HCT116 (cell line): ENCODE measurements around the gene POR. TPM values are rescaled to one million over a fixed set of nuclear protein-coding genes. Genes with fewer than 3 reads are reported as not detected.

Source experiments
- ATAC-seq: fragments of 200-7000 bp; cut with Tn5 transposase; 2 replicates; pipeline ENCODE4 v1.9.1; 2020; ENCODE audit warnings: mild to moderate bottlenecking, moderate library complexity
- Bru-seq: library from RNA; stranded (reverse); fragments of 400-500 nt; gene quantifications from one replicate; lab custom pipeline; 2021; lab: Mats Ljungman, UMichigan
- BruChase-seq, 2 experiments: library from RNA; stranded (reverse); fragments of 400-500 nt; gene quantifications; one replicate each; lab custom pipeline; 2021; lab: Mats Ljungman, UMichigan
- BruUV-seq: library from RNA; stranded (reverse); fragments of 400-500 nt; replicated peaks from 2 replicates; lab custom pipeline; 2021; lab: Mats Ljungman, UMichigan
- CTCF ChIA-PET: fragments of 300-600 bp; sonication (Branson Sonifier 250); formaldehyde crosslinking; loops from one replicate; lab custom pipeline; 2021; ENCODE audit warnings: antibody characterized with exemption; lab: Charles Lee
- POLR2A ChIA-PET: fragments of 300-600, 350-600 bp; sonication (Branson Sonifier 250); formaldehyde crosslinking; loops from one replicate; lab custom pipeline; 2021; ENCODE audit warnings: antibody characterized with exemption; lab: Charles Lee
- RAD21 ChIA-PET, 2 experiments: fragments of 300-600 bp; sonication (Branson Sonifier 250); formaldehyde crosslinking; loops; one replicate each; lab custom pipeline; 2023; ENCODE audit warnings: low total read pairs in 2 of 2; ENCODE audit not compliant: uncharacterized antibody in 2 of 2, unreplicated experiment in 2 of 2, low non-redundant PET in 1 of 2; lab: Charles Lee
- DNase-seq: peaks from one replicate; pipeline ENCODE4 v3.0.0-alpha.2; 2010; ENCODE audit warnings: low read depth, low spot score
- H2AFZ ChIP-seq: fragments of 200-600 bp; shearing (Covaris generic), sonication (generic); 2 replicates; pipeline ENCODE4 v1.6.1; 2017; ENCODE audit warnings: low read depth, mixed run types, mixed read lengths, antibody characterized with exemption, low read length; ENCODE audit not compliant: poor library complexity, severe bottlenecking
- H3K27ac ChIP-seq: 2 replicates; pipeline ENCODE4 v1.5.1; 2012; ENCODE audit warnings: low read depth, low read length
- H3K27me3 ChIP-seq: fragments of 200-600 bp; sonication (generic); 2 replicates; pipeline ENCODE4 v1.6.1; 2016; ENCODE audit warnings: mixed run types, low read length, mixed read lengths; ENCODE audit not compliant: insufficient read depth
- H3K36me3 ChIP-seq, 2 experiments: fragments of 200-500 bp in 1 of 2; fragments of 200-600 bp in 1 of 2; sonication (Bioruptor generic) in 1 of 2; sonication (generic) in 1 of 2; 2 replicates each; pipeline versions ENCODE4 v1.5.1 to v1.6.1; 2014 to 2016; ENCODE audit warnings: low read length in 2 of 2, inconsistent platforms in 1 of 2, mixed read lengths in 1 of 2, mixed run types in 1 of 2; ENCODE audit not compliant: insufficient read depth in 2 of 2, control insufficient read depth in 1 of 2
- H3K4me1 ChIP-seq, 2 experiments: fragments of 200-600 bp in 1 of 2; sonication (generic) in 1 of 2; 2 replicates each; pipeline versions ENCODE4 v1.5.1 to v1.6.1; 2012 to 2017; ENCODE audit warnings: low read length in 2 of 2, inconsistent platforms in 1 of 2, mild to moderate bottlenecking in 1 of 2, mixed read lengths in 1 of 2, mixed run types in 1 of 2, moderate library complexity in 1 of 2; ENCODE audit not compliant: insufficient read depth in 2 of 2, control insufficient read depth in 1 of 2
- H3K4me2 ChIP-seq: fragments of 200-600 bp; sonication (generic); 2 replicates; pipeline ENCODE4 v1.6.1; 2017; ENCODE audit warnings: mixed run types, low read length, mixed read lengths
- H3K4me3 ChIP-seq, 2 experiments: fragments of 200-600 bp in 1 of 2; sonication (generic) in 1 of 2; replicated peaks in 1 of 2; 2 replicates each; pipeline ENCODE4 v1.5.1; 2011 to 2016; ENCODE audit warnings: low read length in 2 of 2, control low read depth in 1 of 2, low read depth in 1 of 2, mild to moderate bottlenecking in 1 of 2, mixed read lengths in 1 of 2, mixed run types in 1 of 2
- H3K79me2 ChIP-seq: fragments of 200-600 bp; sonication (generic); 2 replicates; pipeline ENCODE4 v1.6.1; 2017; ENCODE audit warnings: mild to moderate bottlenecking, mixed run types, low read length, moderate library complexity, mixed read lengths; ENCODE audit not compliant: insufficient read depth
- H3K9ac ChIP-seq: fragments of 200-600 bp; sonication (generic); 2 replicates; pipeline ENCODE4 v1.6.1; 2016; ENCODE audit warnings: low read length, mixed read lengths
- H3K9me2 ChIP-seq: fragments of 200-600 bp; sonication (generic), shearing (Covaris generic); 2 replicates; pipeline ENCODE4 v1.6.1; 2017; ENCODE audit warnings: mixed run types, mild to moderate bottlenecking, moderate library complexity; ENCODE audit not compliant: insufficient read depth
- H3K9me3 ChIP-seq, 2 experiments: fragments of 200-500 bp in 1 of 2; fragments of 200-600 bp in 1 of 2; sonication (Bioruptor generic) in 1 of 2; sonication (generic) in 1 of 2; 2 replicates each; pipeline ENCODE4 v1.6.1; 2014 to 2017; ENCODE audit warnings: low read length in 2 of 2, mixed read lengths in 2 of 2, inconsistent platforms in 1 of 2, low read depth in 1 of 2, mild to moderate bottlenecking in 1 of 2, mixed run types in 1 of 2, moderate library complexity in 1 of 2; ENCODE audit not compliant: control insufficient read depth in 1 of 2, insufficient read depth in 1 of 2
- H4K20me1 ChIP-seq: fragments of 200-600 bp; sonication (generic), shearing (Covaris generic); 2 replicates; pipeline ENCODE4 v1.6.1; 2017; ENCODE audit warnings: mixed run types, mild to moderate bottlenecking, moderate library complexity; ENCODE audit not compliant: insufficient read depth
- ATF3 ChIP-seq: IDR thresholded peaks from 2 replicates; pipeline ENCODE4 v1.6.1; 2012
- CEBPB ChIP-seq: IDR thresholded peaks from 2 replicates; pipeline ENCODE4 v1.6.1; 2012; ENCODE audit warnings: low read depth
- CTCF ChIP-seq, 3 experiments: fragments of 200-600 bp in 1 of 3; sonication (generic) in 1 of 3; IDR thresholded peaks in 2 of 3; conservative IDR thresholded peaks in 1 of 3; 2 replicates each; pipeline ENCODE4 v1.5.1; 2012 to 2017; ENCODE audit warnings: low read depth in 2 of 3, low read length in 2 of 3, antibody characterized with exemption in 1 of 3, borderline replicate concordance in 1 of 3, control low read depth in 1 of 3, mild to moderate bottlenecking in 1 of 3, mixed read lengths in 1 of 3, mixed run types in 1 of 3, moderate library complexity in 1 of 3; ENCODE audit not compliant: insufficient read depth in 1 of 3
- EZH2 ChIP-seq: fragments of 200-600 bp; sonication (generic); IDR thresholded peaks from 2 replicates; pipeline ENCODE4 v1.6.1; 2017; ENCODE audit warnings: antibody characterized with exemption, mixed run types
- EZH2phosphoT487 ChIP-seq: fragments of 200-600 bp; IDR thresholded peaks from 2 replicates; pipeline ENCODE4 v1.6.1; 2018; ENCODE audit warnings: antibody characterized with exemption, borderline replicate concordance
- JUND ChIP-seq: IDR thresholded peaks from 2 replicates; pipeline ENCODE4 v1.6.1; 2012
- POLR2A ChIP-seq: IDR thresholded peaks from 2 replicates; pipeline ENCODE4 v1.7.0; 2011; ENCODE audit warnings: borderline replicate concordance; ENCODE audit not compliant: insufficient read depth, insufficient read length; ENCODE audit errors: extremely low read depth
- POLR2AphosphoS5 ChIP-seq: IDR thresholded peaks from 2 replicates; pipeline ENCODE4 v1.6.1; 2011; ENCODE audit warnings: mild to moderate bottlenecking, low read depth, low read length, moderate library complexity
- RAD21 ChIP-seq: IDR thresholded peaks from 2 replicates; pipeline ENCODE4 v1.6.1; 2012; ENCODE audit warnings: low read depth, mild to moderate bottlenecking
- SIN3A ChIP-seq: IDR thresholded peaks from 2 replicates; pipeline ENCODE4 v1.6.1; 2012; ENCODE audit warnings: low read depth
- TCF7L2 ChIP-seq: IDR thresholded peaks from 2 replicates; pipeline ENCODE4 v1.7.0; 2011; ENCODE audit warnings: borderline replicate concordance, inconsistent platforms; ENCODE audit not compliant: insufficient read depth, insufficient read length; ENCODE audit errors: extremely low read depth
- YY1 ChIP-seq: IDR thresholded peaks from 2 replicates; pipeline ENCODE4 v1.6.1; 2011; ENCODE audit warnings: low read length, low read depth, moderate library complexity, mild to moderate bottlenecking; ENCODE audit not compliant: insufficient replicate concordance; ENCODE audit errors: extremely low read depth
- intact Hi-C: fragments of 100-400 bp; cut with micrococcal nuclease; formaldehyde crosslinking; loops from 2 replicates; pipeline ENCODE4 v1.10.0; 2022
- long read RNA-seq: library from polyadenylated mRNA; unstranded; transcript quantifications from one replicate; pipeline ENCODE4 v2.0.0, GENCODE V29; 2021; ENCODE audit not compliant: unreplicated experiment
- polyA plus RNA-seq: library from polyadenylated mRNA; unstranded; fragments of >200 nt; gene quantifications from 2 replicates; pipeline ENCODE4 v1.2.1, GENCODE V29; 2012; ENCODE audit warnings: missing spikeins
- total RNA-seq: library from RNA; stranded (reverse); gene quantifications from one replicate; pipeline ENCODE4 v1.2.1, GENCODE V29; 2021; ENCODE audit not compliant: unreplicated experiment
- TF ChIP-seq, protein P1 (sequence below): IDR thresholded peaks from 2 replicates; pipeline ENCODE4 v1.6.1; 2012
- TF ChIP-seq, protein P2 (sequence below): IDR thresholded peaks from 2 replicates; pipeline ENCODE4 v1.6.1; 2011; ENCODE audit warnings: mild to moderate bottlenecking, low read length, moderate library complexity; ENCODE audit not compliant: insufficient replicate concordance; ENCODE audit errors: extremely low read depth
- TF ChIP-seq, protein P3 (sequence below): IDR thresholded peaks from 2 replicates; pipeline ENCODE4 v1.6.1; 2012; ENCODE audit warnings: low read depth

The POR gene
- total RNA-seq (120 TPM), Bru-seq, nascent RNA (percentile 73 among the genes with signal in this experiment), BruChase-seq, experiment 1, labeled RNA remaining after a 6-hour chase (percentile 79 among the genes with signal in this experiment), BruChase-seq, experiment 2, labeled RNA remaining after a 2-hour chase (percentile 68 among the genes with signal in this experiment)
- polyA plus RNA-seq: 90.7 and 111 TPM in 2 replicates
- long read RNA-seq, transcript POR-218 (16 exons, 2,522 nt): major isoform, 55 of 137 reads
- long read RNA-seq, transcript POR-222 (4 exons, 1,028 nt): minor isoform, 6 of 137 reads
- long read RNA-seq, partial matches to known transcripts: 67 of 137 reads
- long read RNA-seq, other reads (novel, unspliced or antisense): 9 of 137 reads

DNA sequence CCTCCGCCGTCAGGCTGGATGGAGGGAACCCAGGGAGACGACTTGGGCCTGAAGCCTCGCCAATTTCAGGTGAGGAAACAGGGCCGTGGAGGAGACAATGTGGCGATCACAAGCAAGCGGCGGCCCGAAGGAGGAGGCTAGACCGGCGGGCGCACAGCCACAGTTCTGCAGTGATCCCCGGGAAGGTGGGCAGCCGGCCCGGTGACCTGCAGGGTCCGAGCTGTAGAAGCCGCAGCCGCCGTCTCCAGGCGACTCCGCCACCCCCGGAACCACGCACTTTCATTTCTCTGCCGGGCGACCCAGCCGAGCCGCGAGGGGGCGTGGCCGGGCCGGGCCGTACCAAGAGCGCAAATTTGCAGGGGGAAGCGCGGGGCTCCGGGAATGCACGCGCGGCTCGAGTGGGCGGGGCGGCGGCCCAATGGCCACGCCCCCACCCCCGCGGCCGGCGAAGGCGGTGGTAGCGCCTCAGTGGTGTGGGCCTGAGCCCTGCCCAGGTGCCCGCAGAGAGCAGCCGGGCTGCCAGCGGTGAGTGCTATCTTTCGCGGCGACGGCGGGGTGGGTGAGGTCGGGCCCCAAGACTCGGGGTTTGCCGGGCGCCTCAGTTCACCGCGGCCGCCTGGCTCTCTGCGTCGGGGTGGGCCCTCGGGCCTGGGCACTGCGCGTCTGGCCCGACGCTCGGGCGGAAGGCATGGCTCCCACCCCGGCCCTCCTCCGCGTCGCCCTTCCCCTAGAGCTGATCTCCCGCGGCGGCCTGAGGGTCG, at the start of gene POR:
Gene POR, plus strand, starts transcription at position 501 of the 761 bp plus-strand sequence. CDS start 38,847 bp downstream, outside the sequence.
- H3K9me3 ChIP-seq: no peaks in the 10 kb centered on the region
- peak within 1 kb of the TSS; percentile 79 for H3K27ac ChIP-seq
- peaks cover 43% of the 10 kb centered on the region for H3K79me2 ChIP-seq
- no peaks in the 10 kb centered on the region for H3K36me3 ChIP-seq
- H3K4me2 ChIP-seq: peak within 1 kb of the TSS; percentile 95
- peak within 1 kb of the TSS; percentile 94 for H3K9ac ChIP-seq
- peak within 1 kb of the TSS; percentile 94 to 98 for H3K4me3 ChIP-seq
- no TSS peak for BruUV-seq
- no peaks in the 10 kb centered on the region for H3K27me3 ChIP-seq
- ChIA-PET CTCF (interaction anchor here (0.7 kb wide), 1 partner anchor 48 kb away, joined by 4 read pairs; no protein-coding TSS in a partner anchor), RAD21 (no interaction called here), POLR2A (interaction anchor here (0.8 to 3.8 kb wide), 11 partner anchors 8 to 57 kb away, joined by 3 to 21 read pairs (median 5); no protein-coding TSS in a partner anchor)
- intact Hi-C loops: loop anchor here (2.0 kb wide), 1 partner anchor 36 kb away; the partner anchor contains the start of gene RHBDD2
- no peak within 1 kb of the TSS for H2AFZ ChIP-seq
- DNase-seq (peak; percentile 83), ATAC-seq (peak; percentile 89)
- no peaks in the 10 kb centered on the region for H4K20me1 ChIP-seq
- H3K9me2 ChIP-seq: no peaks in the 10 kb centered on the region
- H3K4me1 ChIP-seq: peaks cover 12 to 32% of the 10 kb centered on the region in 2 experiments; a peak in 3 of 4 replicates
- TF ChIP-seq CEBPB: no peak
- TF ChIP-seq EZH2: no peak
- no peak for TF ChIP-seq EZH2phosphoT487
- peak; percentile 97 for TF ChIP-seq JUND
- no peak for TF ChIP-seq CTCF (IDR thresholded peaks at IDR 0.05 in 2 of 3, conservative IDR thresholded peaks at IDR 0.05 in 1 of 3; ENCODE audit: borderline replicate concordance in 1 of 3, insufficient read depth in 1 of 3, low read depth in 2 of 3, low read length in 2 of 3)
- peak; percentile 99 for TF ChIP-seq POLR2A
- TF ChIP-seq, protein P1, sequence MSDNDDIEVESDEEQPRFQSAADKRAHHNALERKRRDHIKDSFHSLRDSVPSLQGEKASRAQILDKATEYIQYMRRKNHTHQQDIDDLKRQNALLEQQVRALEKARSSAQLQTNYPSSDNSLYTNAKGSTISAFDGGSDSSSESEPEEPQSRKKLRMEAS: peak; percentile 94
- TF ChIP-seq, protein P2, sequence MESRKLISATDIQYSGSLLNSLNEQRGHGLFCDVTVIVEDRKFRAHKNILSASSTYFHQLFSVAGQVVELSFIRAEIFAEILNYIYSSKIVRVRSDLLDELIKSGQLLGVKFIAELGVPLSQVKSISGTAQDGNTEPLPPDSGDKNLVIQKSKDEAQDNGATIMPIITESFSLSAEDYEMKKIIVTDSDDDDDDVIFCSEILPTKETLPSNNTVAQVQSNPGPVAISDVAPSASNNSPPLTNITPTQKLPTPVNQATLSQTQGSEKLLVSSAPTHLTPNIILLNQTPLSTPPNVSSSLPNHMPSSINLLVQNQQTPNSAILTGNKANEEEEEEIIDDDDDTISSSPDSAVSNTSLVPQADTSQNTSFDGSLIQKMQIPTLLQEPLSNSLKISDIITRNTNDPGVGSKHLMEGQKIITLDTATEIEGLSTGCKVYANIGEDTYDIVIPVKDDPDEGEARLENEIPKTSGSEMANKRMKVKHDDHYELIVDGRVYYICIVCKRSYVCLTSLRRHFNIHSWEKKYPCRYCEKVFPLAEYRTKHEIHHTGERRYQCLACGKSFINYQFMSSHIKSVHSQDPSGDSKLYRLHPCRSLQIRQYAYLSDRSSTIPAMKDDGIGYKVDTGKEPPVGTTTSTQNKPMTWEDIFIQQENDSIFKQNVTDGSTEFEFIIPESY: peak; percentile 75
- TF ChIP-seq, protein P3, sequence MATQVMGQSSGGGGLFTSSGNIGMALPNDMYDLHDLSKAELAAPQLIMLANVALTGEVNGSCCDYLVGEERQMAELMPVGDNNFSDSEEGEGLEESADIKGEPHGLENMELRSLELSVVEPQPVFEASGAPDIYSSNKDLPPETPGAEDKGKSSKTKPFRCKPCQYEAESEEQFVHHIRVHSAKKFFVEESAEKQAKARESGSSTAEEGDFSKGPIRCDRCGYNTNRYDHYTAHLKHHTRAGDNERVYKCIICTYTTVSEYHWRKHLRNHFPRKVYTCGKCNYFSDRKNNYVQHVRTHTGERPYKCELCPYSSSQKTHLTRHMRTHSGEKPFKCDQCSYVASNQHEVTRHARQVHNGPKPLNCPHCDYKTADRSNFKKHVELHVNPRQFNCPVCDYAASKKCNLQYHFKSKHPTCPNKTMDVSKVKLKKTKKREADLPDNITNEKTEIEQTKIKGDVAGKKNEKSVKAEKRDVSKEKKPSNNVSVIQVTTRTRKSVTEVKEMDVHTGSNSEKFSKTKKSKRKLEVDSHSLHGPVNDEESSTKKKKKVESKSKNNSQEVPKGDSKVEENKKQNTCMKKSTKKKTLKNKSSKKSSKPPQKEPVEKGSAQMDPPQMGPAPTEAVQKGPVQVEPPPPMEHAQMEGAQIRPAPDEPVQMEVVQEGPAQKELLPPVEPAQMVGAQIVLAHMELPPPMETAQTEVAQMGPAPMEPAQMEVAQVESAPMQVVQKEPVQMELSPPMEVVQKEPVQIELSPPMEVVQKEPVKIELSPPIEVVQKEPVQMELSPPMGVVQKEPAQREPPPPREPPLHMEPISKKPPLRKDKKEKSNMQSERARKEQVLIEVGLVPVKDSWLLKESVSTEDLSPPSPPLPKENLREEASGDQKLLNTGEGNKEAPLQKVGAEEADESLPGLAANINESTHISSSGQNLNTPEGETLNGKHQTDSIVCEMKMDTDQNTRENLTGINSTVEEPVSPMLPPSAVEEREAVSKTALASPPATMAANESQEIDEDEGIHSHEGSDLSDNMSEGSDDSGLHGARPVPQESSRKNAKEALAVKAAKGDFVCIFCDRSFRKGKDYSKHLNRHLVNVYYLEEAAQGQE: no peak
- peak; percentile 37; the same call in 1 of the 2 replicates for TF ChIP-seq RAD21
- TF ChIP-seq ATF3: no peak
- peak; percentile 71 for TF ChIP-seq TCF7L2
- TF ChIP-seq POLR2AphosphoS5: peak; percentile 100
- peak; percentile 99 for TF ChIP-seq SIN3A
- TF ChIP-seq YY1: no peak
